ENCODE data around the gene ZNF587.
"Not testable (repeated sequence)": the region's sequence is repeated elsewhere in the genome, so short reads cannot be mapped to it uniquely, and the experiment has no call there.

Gene ZNF587

GRCh38 chr19:57886046-57886445, 36.4 kb downstream of the ZNF587 start:
- no peak for DNase-seq (ENCODE audit: low read depth, low spot score)

GRCh38 chr19:57887195-57887941, 37.7 kb downstream of the ZNF587 start:
- no peak for DNase-seq (ENCODE audit: low read depth, low spot score)

- DNase-seq (ENCODE audit: low read depth, low spot score): no peak
These were observed 38.5 kb downstream of the ZNF587 start for GRCh38 chr19:57888107-57888559.

GRCh38 chr19:57888560-57889231, 39.0 kb downstream of the ZNF587 start, which contains the start of gene ZNF814:
Gene ZNF814 (minus strand): TSS chr19:57889037. CDS start chr19:57888802, 235 bp downstream.
- peak; percentile 68 for DNase-seq (ENCODE audit: low read depth, low spot score)

GRCh38 chr19:57890706-57891105, 41.0 kb downstream of the ZNF587 start:
- DNase-seq (ENCODE audit: low read depth, low spot score): not testable (repeated sequence)

GRCh38 chr19:57900311-57900710, 50.7 kb downstream of the ZNF587 start:
- DNase-seq (ENCODE audit: low read depth, low spot score): no peak

- no peak for DNase-seq (ENCODE audit: low read depth, low spot score)
These were observed 54.0 kb downstream of the ZNF587 start for GRCh38 chr19:57903618-57904184.

- DNase-seq (ENCODE audit: low read depth, low spot score): no peak
These were observed 55.6 kb downstream of the ZNF587 start for GRCh38 chr19:57905258-57905657.

GRCh38 chr19:57907394-57907793, 57.7 kb downstream of the ZNF587 start:
- DNase-seq (ENCODE audit: low read depth, low spot score): no peak

GRCh38 chr19:57914531-57914930, 64.9 kb downstream of the ZNF587 start:
- no peak for DNase-seq (ENCODE audit: low read depth, low spot score)

All from activated naive CD8-positive, alpha-beta T cell treated with anti-CD3 and anti-CD28 coated beads, Interleukin-2, amount 50 U/mL, for 16 hours (primary cell).